GM12872 (cell line): ENCODE data around the gene TFB1M.

Experiments
- CTCF ChIP-seq: IDR thresholded peaks from 3 replicates; pipeline ENCODE4 v1.5.1; 2011; ENCODE audit warnings: low read depth, mild to moderate bottlenecking, low read length, moderate library complexity; ENCODE audit not compliant: insufficient read depth

Gene TFB1M

GRCh38 chr6:155271145-155271544 is 43.1 kb downstream of the TFB1M start:
- no peak for TF ChIP-seq CTCF

GRCh38 chr6:155270561-155271091 is 43.7 kb downstream of the TFB1M start:
- TF ChIP-seq CTCF = no peak

- TF ChIP-seq CTCF = no peak
These were observed 44.5 kb downstream of the TFB1M start for GRCh38 chr6:155269765-155270164.

GRCh38 chr6:155268088-155268867 is 46.0 kb downstream of the TFB1M start:
- peak; percentile 57 for TF ChIP-seq CTCF

GRCh38 chr6:155267411-155267810 is 46.9 kb downstream of the TFB1M start:
- TF ChIP-seq CTCF = no peak

GRCh38 chr6:155265843-155266535 is 48.3 kb downstream of the TFB1M start:
- TF ChIP-seq CTCF = no peak

- TF ChIP-seq CTCF = no peak
These were observed 49.5 kb downstream of the TFB1M start for GRCh38 chr6:155264693-155265320.
